Measurements from ENCODE around the gene NAALADL2. TPM values are rescaled to one million over a fixed set of nuclear protein-coding genes. Genes with fewer than 3 reads are reported as not detected.

NAALADL2 gene
- total RNA-seq, 1 experiment from 2014 or later = 4.7 TPM

- no peaks in the 10 kb centered on the region for H3K36me3 ChIP-seq
- no peak overlapping the region for H3K4me3 ChIP-seq
- no peak overlapping the region for H3K27ac ChIP-seq
- no peaks in the 10 kb centered on the region for H3K27me3 ChIP-seq (replicated peaks)
- no peaks in the 10 kb centered on the region for H3K9me3 ChIP-seq (replicated peaks)
- no peaks in the 10 kb centered on the region for H3K4me1 ChIP-seq (replicated peaks)
- no peak for DNase-seq (ENCODE audit: low read depth in 1 of 2, low spot score in 2 of 2)
Observed at GRCh38 chr3:174862666-174863065, 3.5 kb downstream of the NAALADL2 start.

- no peak for DNase-seq (ENCODE audit: low read depth in 1 of 2, low spot score in 2 of 2)
- Histone ChIP-seq H3K36me3 (no peaks in the 10 kb centered on the region), H3K27me3 (replicated peaks) (no peaks in the 10 kb centered on the region), H3K4me3 (no peak overlapping the region), H3K9me3 (replicated peaks) (no peaks in the 10 kb centered on the region), H3K4me1 (replicated peaks) (no peaks in the 10 kb centered on the region), H3K27ac (no peak overlapping the region)
Observed at GRCh38 chr3:174863488-174863887, 4.4 kb downstream of the NAALADL2 start.

- Histone ChIP-seq H3K27ac (no peak overlapping the region), H3K4me1 (replicated peaks) (no peaks in the 10 kb centered on the region), H3K27me3 (replicated peaks) (no peaks in the 10 kb centered on the region), H3K9me3 (replicated peaks) (no peaks in the 10 kb centered on the region), H3K4me3 (no peak overlapping the region), H3K36me3 (no peaks in the 10 kb centered on the region)
- DNase-seq (ENCODE audit: low read depth in 1 of 2, low spot score in 2 of 2) = no peak
Observed at GRCh38 chr3:174869448-174869847, 10.3 kb downstream of the NAALADL2 start.

- H3K4me3 ChIP-seq = no peak overlapping the region
Observed at GRCh38 chr3:174873832-174874657, 14.9 kb downstream of the NAALADL2 start.

GRCh38 chr3:174882789-174883188 lies 23.7 kb downstream of the NAALADL2 start:
- H3K4me1 ChIP-seq (replicated peaks) = no peaks in the 10 kb centered on the region
- H3K27me3 ChIP-seq (replicated peaks) = no peaks in the 10 kb centered on the region
- no peak for DNase-seq (ENCODE audit: low read depth in 1 of 2, low spot score in 2 of 2)
- no peaks in the 10 kb centered on the region for H3K9me3 ChIP-seq (replicated peaks)
- H3K27ac ChIP-seq = no peak overlapping the region
- H3K36me3 ChIP-seq = no peaks in the 10 kb centered on the region
- H3K4me3 ChIP-seq = no peak overlapping the region

More at GRCh38 chr3:174873832-174874657, 14.9 kb downstream of the NAALADL2 start:
- H3K27ac ChIP-seq = no peak overlapping the region
- H3K9me3 ChIP-seq (replicated peaks) = no peaks in the 10 kb centered on the region
- H3K27me3 ChIP-seq (replicated peaks) = no peaks in the 10 kb centered on the region
- DNase-seq (ENCODE audit: low read depth in 1 of 2, low spot score in 2 of 2) = no peak
- no peaks in the 10 kb centered on the region for H3K36me3 ChIP-seq
- H3K4me1 ChIP-seq (replicated peaks) = no peaks in the 10 kb centered on the region

GRCh38 chr3:174883881-174884675 lies 24.9 kb downstream of the NAALADL2 start:
- H3K27me3 ChIP-seq (replicated peaks) = no peaks in the 10 kb centered on the region
- H3K4me3 ChIP-seq = no peak overlapping the region
- no peak overlapping the region for H3K27ac ChIP-seq
- no peaks in the 10 kb centered on the region for H3K4me1 ChIP-seq (replicated peaks)
- no peak for DNase-seq (ENCODE audit: low read depth in 1 of 2, low spot score in 2 of 2)
- no peaks in the 10 kb centered on the region for H3K36me3 ChIP-seq
- no peaks in the 10 kb centered on the region for H3K9me3 ChIP-seq (replicated peaks)

- H3K4me1 ChIP-seq (replicated peaks) = no peaks in the 10 kb centered on the region
- no peak overlapping the region for H3K27ac ChIP-seq
- no peaks in the 10 kb centered on the region for H3K27me3 ChIP-seq (replicated peaks)
- H3K9me3 ChIP-seq (replicated peaks) = no peaks in the 10 kb centered on the region
- DNase-seq (ENCODE audit: low read depth in 1 of 2, low spot score in 2 of 2) = no peak
- no peaks in the 10 kb centered on the region for H3K36me3 ChIP-seq
- H3K4me3 ChIP-seq = no peak overlapping the region
Observed at GRCh38 chr3:174884776-174885568, 25.8 kb downstream of the NAALADL2 start.

- no peaks in the 10 kb centered on the region for H3K9me3 ChIP-seq (replicated peaks)
- H3K4me1 ChIP-seq (replicated peaks) = no peaks in the 10 kb centered on the region
- no peak for DNase-seq (ENCODE audit: low read depth in 1 of 2, low spot score in 2 of 2)
- H3K4me3 ChIP-seq = no peak overlapping the region
- H3K36me3 ChIP-seq = no peaks in the 10 kb centered on the region
- H3K27ac ChIP-seq = no peak overlapping the region
- no peaks in the 10 kb centered on the region for H3K27me3 ChIP-seq (replicated peaks)
Observed at GRCh38 chr3:174891524-174892203, 32.5 kb downstream of the NAALADL2 start.

- H3K27me3 ChIP-seq (replicated peaks) = no peaks in the 10 kb centered on the region
- H3K27ac ChIP-seq = no peak overlapping the region
- no peaks in the 10 kb centered on the region for H3K9me3 ChIP-seq (replicated peaks)
- H3K36me3 ChIP-seq = no peaks in the 10 kb centered on the region
- no peak for DNase-seq (ENCODE audit: low read depth in 1 of 2, low spot score in 2 of 2)
- H3K4me1 ChIP-seq (replicated peaks) = no peaks in the 10 kb centered on the region
- H3K4me3 ChIP-seq = no peak overlapping the region
Observed at GRCh38 chr3:174907027-174907426, 47.9 kb downstream of the NAALADL2 start.

GRCh38 chr3:174907628-174908407 lies 48.7 kb downstream of the NAALADL2 start:
- H3K27ac ChIP-seq = no peak overlapping the region
- no peak overlapping the region for H3K4me3 ChIP-seq
- no peaks in the 10 kb centered on the region for H3K9me3 ChIP-seq (replicated peaks)
- no peak for DNase-seq (ENCODE audit: low read depth in 1 of 2, low spot score in 2 of 2)
- no peaks in the 10 kb centered on the region for H3K27me3 ChIP-seq (replicated peaks)
- H3K4me1 ChIP-seq (replicated peaks) = no peaks in the 10 kb centered on the region
- no peaks in the 10 kb centered on the region for H3K36me3 ChIP-seq

- no peak for DNase-seq (ENCODE audit: low read depth in 1 of 2, low spot score in 2 of 2)
- Histone ChIP-seq H3K4me1 (replicated peaks) (no peaks in the 10 kb centered on the region), H3K9me3 (replicated peaks) (no peaks in the 10 kb centered on the region), H3K36me3 (no peaks in the 10 kb centered on the region), H3K27me3 (replicated peaks) (no peaks in the 10 kb centered on the region), H3K4me3 (no peak overlapping the region), H3K27ac (no peak overlapping the region)
Observed at GRCh38 chr3:174931473-174932353, 72.6 kb downstream of the NAALADL2 start.

- no peaks in the 10 kb centered on the region for H3K36me3 ChIP-seq
- no peak overlapping the region for H3K4me3 ChIP-seq
- no peaks in the 10 kb centered on the region for H3K27me3 ChIP-seq (replicated peaks)
- no peak for DNase-seq (ENCODE audit: low read depth in 1 of 2, low spot score in 2 of 2)
- no peaks in the 10 kb centered on the region for H3K9me3 ChIP-seq (replicated peaks)
- H3K27ac ChIP-seq = no peak overlapping the region
- no peaks in the 10 kb centered on the region for H3K4me1 ChIP-seq (replicated peaks)
Observed at GRCh38 chr3:174936590-174936989, 77.5 kb downstream of the NAALADL2 start.

All from SJSA1 (cell line).